Parathyroid adenoma (tissue), 2 donors: ENCODE data around the gene GNMT.
"Not testable (repeated sequence)": the region's sequence is repeated elsewhere in the genome, so short reads cannot be mapped to it uniquely, and the experiment has no call there.

Experiments
- H2AFZ ChIP-seq: fragments of 300-600 bp; sonication (generic); one replicate; pipeline ENCODE4 v1.7.0; 2017; ENCODE audit warnings: antibody characterized with exemption, mild to moderate bottlenecking
- H3K27ac ChIP-seq: fragments of 300-600 bp; sonication (generic); one replicate; pipeline ENCODE4 v1.7.0; 2017
- H3K27me3 ChIP-seq: fragments of 300-600 bp; sonication (generic); one replicate; pipeline ENCODE4 v1.7.0; 2017; ENCODE audit warnings: low read length; ENCODE audit not compliant: control insufficient read depth, insufficient read depth
- H3K36me3 ChIP-seq: fragments of 300-600 bp; sonication (generic); one replicate; pipeline ENCODE4 v1.7.0; 2017; ENCODE audit warnings: low read length; ENCODE audit not compliant: control insufficient read depth, insufficient read depth
- H3K4me1 ChIP-seq: fragments of 300-600 bp; sonication (generic); one replicate; pipeline ENCODE4 v1.7.0; 2017; ENCODE audit warnings: control low read depth
- H3K4me2 ChIP-seq: fragments of 300-600 bp; sonication (generic); one replicate; pipeline ENCODE4 v1.7.0; 2017; ENCODE audit warnings: low read length
- H3K4me3 ChIP-seq: fragments of 300-600 bp; sonication (generic); one replicate; pipeline ENCODE4 v1.7.0; 2017; ENCODE audit warnings: low read depth, low read length
- H3K79me2 ChIP-seq: fragments of 300-600 bp; sonication (generic); one replicate; pipeline ENCODE4 v1.7.0; 2017; ENCODE audit warnings: control low read depth
- H3K9ac ChIP-seq: fragments of 300-600 bp; sonication (generic); one replicate; pipeline ENCODE4 v1.7.0; 2017; ENCODE audit warnings: mild to moderate bottlenecking
- H3K9me3 ChIP-seq: fragments of 300-600 bp; sonication (generic); one replicate; pipeline ENCODE4 v1.7.0; 2017; ENCODE audit warnings: low read length; ENCODE audit not compliant: control insufficient read depth
- TF ChIP-seq, protein P1 (sequence below): fragments of 300-600 bp; sonication (generic); IDR thresholded peaks from one replicate; pipeline ENCODE4 v1.7.0; 2017; ENCODE audit warnings: antibody characterized with exemption, mild to moderate bottlenecking
- donor health status: primary hyperparathyroidism.

The GNMT gene

DNA sequence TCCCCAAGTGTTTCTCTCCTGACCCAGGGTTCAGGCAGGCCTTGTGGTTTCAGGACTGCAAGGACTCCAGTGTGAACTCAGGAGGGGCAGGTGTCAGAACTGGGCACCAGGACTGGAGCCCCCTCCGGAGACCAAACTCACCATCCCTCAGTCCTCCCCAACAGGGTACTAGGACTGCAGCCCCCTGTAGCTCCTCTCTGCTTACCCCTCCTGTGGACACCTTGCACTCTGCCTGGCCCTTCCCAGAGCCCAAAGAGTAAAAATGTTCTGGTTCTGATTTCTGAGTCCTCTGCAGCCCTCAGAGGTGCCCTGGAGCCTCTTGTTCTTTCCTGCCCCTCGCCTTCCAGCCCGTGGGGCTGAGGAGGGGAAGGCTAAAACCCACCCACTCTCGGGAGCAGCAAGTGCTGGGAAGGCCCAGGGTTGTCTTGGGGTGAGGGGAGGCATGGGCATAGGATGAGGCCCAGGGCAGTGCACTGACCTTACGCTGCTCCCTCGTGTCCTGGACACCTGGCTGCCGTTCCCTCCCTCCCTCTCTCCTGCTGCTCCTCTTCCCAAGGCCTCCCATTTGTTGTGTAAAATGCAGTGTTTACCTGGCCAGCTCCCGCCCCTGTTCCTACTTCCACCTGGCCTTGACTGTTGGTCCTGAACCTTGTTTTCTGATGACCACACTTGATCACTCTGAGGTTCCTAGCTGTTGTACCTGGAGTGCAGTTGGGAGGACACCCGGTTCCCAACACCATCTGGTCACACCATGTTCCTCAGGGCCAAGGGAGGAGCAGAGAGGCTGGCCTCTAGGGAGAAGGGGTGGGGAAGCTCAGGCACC lies 21.4 kb upstream of the GNMT start:
- Histone ChIP-seq H3K4me1 (no peaks in the 10 kb centered on the region), H2AFZ (no peak overlapping the region), H3K79me2 (no peaks in the 10 kb centered on the region), H3K27ac (no peak overlapping the region), H3K27me3 (no peaks in the 10 kb centered on the region), H3K4me3 (no peak overlapping the region), H3K9ac (no peak overlapping the region), H3K9me3 (no peaks in the 10 kb centered on the region), H3K4me2 (no peak overlapping the region), H3K36me3 (no peaks in the 10 kb centered on the region)
- TF ChIP-seq, protein P1, sequence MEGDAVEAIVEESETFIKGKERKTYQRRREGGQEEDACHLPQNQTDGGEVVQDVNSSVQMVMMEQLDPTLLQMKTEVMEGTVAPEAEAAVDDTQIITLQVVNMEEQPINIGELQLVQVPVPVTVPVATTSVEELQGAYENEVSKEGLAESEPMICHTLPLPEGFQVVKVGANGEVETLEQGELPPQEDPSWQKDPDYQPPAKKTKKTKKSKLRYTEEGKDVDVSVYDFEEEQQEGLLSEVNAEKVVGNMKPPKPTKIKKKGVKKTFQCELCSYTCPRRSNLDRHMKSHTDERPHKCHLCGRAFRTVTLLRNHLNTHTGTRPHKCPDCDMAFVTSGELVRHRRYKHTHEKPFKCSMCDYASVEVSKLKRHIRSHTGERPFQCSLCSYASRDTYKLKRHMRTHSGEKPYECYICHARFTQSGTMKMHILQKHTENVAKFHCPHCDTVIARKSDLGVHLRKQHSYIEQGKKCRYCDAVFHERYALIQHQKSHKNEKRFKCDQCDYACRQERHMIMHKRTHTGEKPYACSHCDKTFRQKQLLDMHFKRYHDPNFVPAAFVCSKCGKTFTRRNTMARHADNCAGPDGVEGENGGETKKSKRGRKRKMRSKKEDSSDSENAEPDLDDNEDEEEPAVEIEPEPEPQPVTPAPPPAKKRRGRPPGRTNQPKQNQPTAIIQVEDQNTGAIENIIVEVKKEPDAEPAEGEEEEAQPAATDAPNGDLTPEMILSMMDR = no peak

DNA sequence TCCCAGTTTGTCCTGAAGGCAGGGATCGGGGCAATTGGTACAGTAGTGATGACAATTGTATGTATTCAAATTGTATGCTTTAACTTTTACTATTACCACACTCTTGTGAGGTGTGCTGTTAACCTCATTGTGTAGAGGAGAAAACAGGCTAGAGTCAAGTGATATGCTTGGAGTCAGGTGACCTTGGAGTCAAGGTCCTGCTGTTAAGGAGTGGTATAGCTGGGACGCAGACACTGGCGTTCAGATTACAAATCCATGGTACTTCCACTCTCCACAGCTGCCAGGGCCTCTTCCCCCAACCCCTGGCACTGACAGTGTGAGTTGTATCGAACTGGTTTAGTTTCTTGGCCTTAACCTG lies 20.8 kb upstream of the GNMT start:
- no peak overlapping the region for H3K4me2 ChIP-seq
- H3K36me3 ChIP-seq = no peaks in the 10 kb centered on the region
- H3K9me3 ChIP-seq = no peaks in the 10 kb centered on the region
- H3K79me2 ChIP-seq = no peaks in the 10 kb centered on the region
- H3K4me1 ChIP-seq = no peaks in the 10 kb centered on the region
- no peaks in the 10 kb centered on the region for H3K27me3 ChIP-seq
- TF ChIP-seq, protein P1 = no peak
- H2AFZ ChIP-seq = no peak overlapping the region
- no peak overlapping the region for H3K27ac ChIP-seq
- H3K9ac ChIP-seq = no peak overlapping the region
- no peak overlapping the region for H3K4me3 ChIP-seq

DNA sequence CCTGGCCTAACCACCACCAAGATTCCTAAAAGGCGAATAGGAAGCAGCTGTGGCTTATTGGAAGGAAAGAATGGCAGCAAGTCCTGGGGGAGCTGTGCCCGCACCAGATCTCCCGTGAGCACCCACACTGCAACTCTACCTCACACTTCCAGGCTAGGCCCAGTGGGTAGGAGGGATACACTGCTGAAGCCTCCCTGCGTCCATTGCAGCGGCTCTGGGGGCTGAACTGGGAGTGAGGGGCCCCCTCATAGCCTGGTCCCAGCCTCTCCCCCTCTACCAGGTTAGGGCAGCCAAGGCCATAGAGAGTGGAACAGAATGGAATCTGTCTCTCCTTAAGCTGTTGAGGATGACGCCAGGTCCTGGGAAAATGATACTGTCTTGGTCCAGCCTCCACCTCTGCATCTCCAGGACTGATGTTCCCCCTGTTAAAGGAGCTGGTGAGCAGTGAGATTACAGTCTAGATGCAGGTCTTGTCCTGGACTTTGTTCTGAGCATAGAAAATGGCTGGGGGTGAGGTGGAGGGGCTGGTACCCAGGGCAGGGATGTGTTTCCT lies 20.0 kb upstream of the GNMT start:
- Histone ChIP-seq H3K27me3 (no peaks in the 10 kb centered on the region), H3K4me2 (no peak overlapping the region), H3K36me3 (no peaks in the 10 kb centered on the region), H3K9ac (no peak overlapping the region), H3K79me2 (no peaks in the 10 kb centered on the region), H2AFZ (no peak overlapping the region), H3K9me3 (no peaks in the 10 kb centered on the region), H3K4me1 (no peaks in the 10 kb centered on the region), H3K4me3 (no peak overlapping the region), H3K27ac (no peak overlapping the region)
- TF ChIP-seq, protein P1 = no peak

DNA sequence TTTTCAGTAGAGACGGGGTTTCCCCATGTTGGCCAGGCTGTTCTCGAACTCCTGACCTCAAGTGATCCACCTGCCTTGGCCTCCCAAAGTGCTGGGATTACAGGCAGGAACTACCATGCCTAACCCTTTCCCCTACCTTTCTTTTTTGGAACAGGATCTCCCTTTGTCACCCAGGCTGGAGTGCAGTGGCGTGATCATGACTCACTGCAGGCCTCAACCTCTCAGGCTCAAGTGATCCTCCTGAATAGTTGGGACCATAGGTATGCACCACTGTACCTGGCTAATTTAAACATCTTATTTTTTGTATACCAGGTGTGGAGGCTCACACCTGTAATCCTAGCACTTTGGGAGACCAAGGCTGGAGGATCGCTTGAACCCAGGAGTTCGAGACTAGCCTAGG lies 19.2 kb upstream of the GNMT start:
- H3K4me1 ChIP-seq, H3K4me3 ChIP-seq, H2AFZ ChIP-seq, H3K36me3 ChIP-seq, H3K27me3 ChIP-seq, H3K4me2 ChIP-seq, H3K9me3 ChIP-seq, H3K9ac ChIP-seq, H3K27ac ChIP-seq, H3K79me2 ChIP-seq: not testable (repeated sequence)

DNA sequence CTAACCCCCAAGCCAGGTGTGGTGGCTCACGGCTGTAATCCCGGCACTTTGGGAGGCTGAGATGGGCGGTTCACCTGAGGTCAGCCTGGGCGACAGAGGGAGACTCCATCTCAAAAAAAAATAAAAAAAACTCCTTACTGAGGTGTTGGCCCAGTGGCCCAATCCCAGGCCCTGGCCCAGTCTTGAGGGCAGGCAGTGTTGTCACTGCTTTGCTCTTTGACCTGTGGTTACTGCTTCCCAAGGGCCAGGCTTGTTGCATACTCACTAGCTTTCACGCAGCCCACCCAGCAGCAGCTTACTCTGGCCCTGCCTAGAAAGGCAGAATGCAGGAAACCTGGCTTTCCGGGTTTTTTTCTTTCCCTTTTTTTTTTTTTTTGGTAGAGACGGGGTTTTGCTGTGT lies 18.1 kb upstream of the GNMT start:
- TF ChIP-seq, protein P1 = no peak
- no peaks in the 10 kb centered on the region for H3K36me3 ChIP-seq
- no peaks in the 10 kb centered on the region for H3K4me1 ChIP-seq
- H3K27me3 ChIP-seq = no peaks in the 10 kb centered on the region
- no peak overlapping the region for H3K4me2 ChIP-seq
- no peaks in the 10 kb centered on the region for H3K9me3 ChIP-seq
- H3K79me2 ChIP-seq = no peaks in the 10 kb centered on the region
- H3K4me3 ChIP-seq = no peak overlapping the region
- no peak overlapping the region for H3K27ac ChIP-seq
- H3K9ac ChIP-seq = no peak overlapping the region
- no peak overlapping the region for H2AFZ ChIP-seq
